Activated T-cell treated with anti-CD3 and anti-CD28 coated beads for 4 hours (primary cell): ENCODE measurements around the gene TATDN3.
"Not testable (repeated sequence)": the region's sequence is repeated elsewhere in the genome, so short reads cannot be mapped to it uniquely, and the experiment has no call there.

ENCODE experiments used
- DNase-seq: peaks from one replicate; pipeline ENCODE4 v3.0.0-alpha.2; 2020

TATDN3 gene

GRCh38 chr1:212833211-212834207 lies 41.8 kb downstream of the TATDN3 start:
- DNase-seq, result not testable (repeated sequence)

DNA sequence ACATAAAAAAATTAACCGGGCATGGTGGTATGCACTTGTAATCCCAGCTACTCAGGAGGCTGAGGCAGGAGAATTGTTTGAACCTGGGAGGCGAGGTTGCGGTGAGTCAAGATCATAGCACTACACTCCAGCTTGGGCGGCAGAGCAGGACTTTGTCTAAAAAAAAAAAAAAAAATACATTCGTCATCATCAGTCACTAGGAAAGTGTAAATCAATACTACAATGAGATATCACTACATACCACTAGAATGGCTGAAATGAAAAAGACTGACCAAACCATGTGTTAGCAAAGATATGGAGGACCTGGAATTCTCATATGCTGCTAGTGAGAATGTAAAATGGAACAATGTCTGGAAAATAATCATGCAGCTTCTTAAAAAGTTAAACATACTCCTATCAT lies 46.5 kb downstream of the TATDN3 start:
- no peak for DNase-seq

DNA sequence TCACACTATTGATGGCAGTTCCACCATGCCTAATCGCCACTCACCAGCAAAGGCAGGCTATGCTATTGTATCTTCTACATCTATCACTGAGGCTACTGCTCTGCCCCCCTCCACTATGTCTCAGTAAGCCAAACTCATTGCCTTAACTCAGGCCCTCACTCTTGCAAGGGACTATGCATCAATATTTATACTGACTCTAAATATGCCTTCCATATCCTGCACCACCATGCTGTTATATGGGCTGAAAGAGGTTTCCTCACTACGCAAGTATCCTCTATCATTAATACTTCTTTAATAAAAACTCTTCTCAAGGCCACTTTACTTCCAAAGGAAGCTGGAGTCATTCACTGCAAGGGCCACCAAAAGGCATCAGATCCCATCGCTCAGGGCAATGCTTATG lies 52.8 kb downstream of the TATDN3 start:
- not testable (repeated sequence) for DNase-seq

DNA sequence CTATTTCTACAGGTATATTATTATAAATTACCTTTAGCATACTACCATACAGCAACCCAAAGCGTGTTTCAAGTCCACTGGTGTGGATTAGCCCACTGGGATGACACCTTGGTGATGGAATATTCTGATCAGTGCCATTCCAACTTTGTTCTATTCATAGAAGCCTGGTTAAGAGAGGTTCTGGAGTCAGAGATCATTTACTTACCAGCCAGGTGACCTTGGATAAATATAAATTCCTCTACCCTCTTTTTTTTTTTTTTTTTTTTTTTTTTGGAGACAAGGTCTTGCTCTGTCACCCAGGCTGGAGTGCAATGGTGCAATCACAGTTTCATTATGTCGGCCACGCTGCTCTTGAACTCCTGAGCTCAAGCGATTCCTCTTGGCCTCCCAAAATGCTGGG lies 55.9 kb downstream of the TATDN3 start, which contains the start of gene SPATA45:
Gene SPATA45, minus strand, starts transcription at position 101 of the 400 bp plus-strand sequence. CDS start 11,500 bp downstream, outside the sequence.
- DNase-seq, result no peak

DNA sequence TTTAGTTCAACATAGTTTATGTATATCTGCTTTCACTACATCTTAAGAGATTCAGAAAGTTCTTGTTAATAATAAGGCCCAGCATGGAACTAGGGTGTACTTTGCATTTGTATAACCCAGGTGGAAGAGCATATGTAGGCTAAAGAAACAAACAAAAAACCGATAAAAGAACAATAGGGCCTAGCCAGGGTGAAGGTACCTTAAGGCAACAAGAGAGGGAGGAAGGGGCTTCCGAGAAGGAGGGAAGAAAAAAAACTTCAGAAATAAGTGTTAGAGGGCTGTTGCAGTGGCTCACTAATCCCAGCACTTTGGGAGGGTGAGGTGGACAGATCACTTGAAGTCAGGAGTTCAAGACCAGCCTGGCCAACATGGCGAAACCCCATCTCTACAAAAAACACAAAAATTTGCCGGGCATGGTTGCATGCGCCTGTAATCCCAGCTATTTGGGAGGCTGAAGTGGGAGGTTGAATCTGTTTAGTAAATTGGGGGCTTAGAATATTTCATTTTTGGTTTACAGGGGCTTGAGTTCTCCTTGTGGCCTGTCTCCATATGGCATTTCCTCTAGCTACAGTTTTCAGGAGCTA lies 60.5 kb downstream of the TATDN3 start:
- no peak for DNase-seq

DNA sequence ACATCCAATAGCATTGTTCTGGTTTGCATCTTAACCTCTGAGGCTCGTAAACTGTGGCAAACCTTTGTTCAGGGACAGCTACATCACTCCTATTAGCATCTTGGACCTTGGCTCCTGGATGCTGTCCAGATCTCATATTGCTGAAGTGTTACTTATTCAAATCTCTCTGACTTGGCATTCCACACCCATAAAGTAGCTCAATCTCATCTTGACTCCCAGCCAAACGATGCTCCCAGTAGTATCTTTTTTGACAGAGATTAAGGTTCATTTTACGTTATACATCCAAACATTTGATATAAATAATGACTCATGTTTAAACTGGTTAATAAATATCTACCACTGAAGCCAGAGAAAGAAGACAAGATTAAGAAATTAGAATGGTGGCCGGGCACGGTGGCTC lies 62.0 kb downstream of the TATDN3 start:
- DNase-seq, result no peak

- DNase-seq, result no peak
Measured at GRCh38 chr1:212856755-212857154, 65.1 kb downstream of the TATDN3 start.

DNA sequence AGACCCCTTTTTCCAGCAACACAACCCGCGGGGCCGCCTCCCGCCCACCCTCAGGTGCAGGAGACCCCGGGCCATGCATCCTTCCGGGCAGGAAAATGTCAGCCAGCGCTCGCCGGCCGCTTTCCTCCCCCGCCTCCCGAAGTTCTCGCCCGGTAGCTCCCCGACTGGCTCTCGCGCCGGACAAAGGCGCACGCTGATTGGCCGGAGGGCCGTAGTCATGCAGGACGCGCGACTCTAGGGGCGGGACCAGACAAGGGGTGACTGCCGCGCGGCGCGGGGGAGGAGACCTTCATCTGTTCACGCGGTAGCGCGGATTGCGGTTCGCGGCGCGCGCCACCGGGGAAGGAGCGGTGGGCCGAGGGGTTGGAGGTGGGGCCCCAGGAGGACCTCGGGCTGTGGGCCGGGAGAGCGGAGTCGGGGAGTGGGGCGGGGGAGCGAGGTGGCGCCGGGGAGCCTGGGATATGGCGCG lies 66.3 kb downstream of the TATDN3 start, which contains the start of gene FLVCR1:
Gene FLVCR1, plus strand, starts transcription at position 284 of the 469 bp plus-strand sequence. Its CDS starts 178 bp downstream, at position 462.
- peak; percentile 76 for DNase-seq

GRCh38 chr1:212858461-212859265 lies 67.0 kb downstream of the TATDN3 start:
- DNase-seq, result no peak

GRCh38 chr1:212860713-212861581 lies 69.3 kb downstream of the TATDN3 start:
- DNase-seq, result no peak

- DNase-seq, result no peak
Measured at GRCh38 chr1:212862111-212862690, 70.5 kb downstream of the TATDN3 start.

- not testable (repeated sequence) for DNase-seq
Measured at GRCh38 chr1:212863345-212863744, 71.7 kb downstream of the TATDN3 start.

- no peak for DNase-seq
Measured at GRCh38 chr1:212864201-212864600, 72.5 kb downstream of the TATDN3 start.
